HG02970 (cell line): ENCODE results near the gene PRKCE.

Experiments
- ATAC-seq: cut with Tn5 transposase; IDR thresholded peaks from one replicate; pipeline ENCODE4 v1.9.1; 2021; ENCODE audit warnings: mild to moderate bottlenecking, moderate library complexity, moderate number of reproducible peaks; ENCODE audit not compliant: unreplicated experiment, low FRiP score

Gene PRKCE

DNA sequence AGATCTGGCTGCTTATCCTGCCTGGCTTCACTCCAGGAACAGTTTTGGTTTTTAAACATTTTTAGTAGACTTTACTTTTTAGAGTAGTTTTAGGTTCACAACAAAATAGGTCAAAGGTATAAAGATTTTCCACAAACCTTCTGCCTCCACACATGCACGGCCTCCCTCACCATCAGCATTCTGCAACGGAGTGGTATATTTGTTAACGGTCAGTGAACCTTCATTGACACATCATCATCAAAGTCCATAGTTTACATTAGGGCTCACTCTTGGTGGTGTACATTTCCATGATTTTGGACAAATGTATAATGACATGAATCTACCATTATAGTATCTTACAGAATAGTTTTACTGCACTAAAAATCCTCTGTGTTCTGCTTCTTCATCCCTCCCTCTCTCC, 342.6 kb downstream of the PRKCE start:
- ATAC-seq = no peak

DNA sequence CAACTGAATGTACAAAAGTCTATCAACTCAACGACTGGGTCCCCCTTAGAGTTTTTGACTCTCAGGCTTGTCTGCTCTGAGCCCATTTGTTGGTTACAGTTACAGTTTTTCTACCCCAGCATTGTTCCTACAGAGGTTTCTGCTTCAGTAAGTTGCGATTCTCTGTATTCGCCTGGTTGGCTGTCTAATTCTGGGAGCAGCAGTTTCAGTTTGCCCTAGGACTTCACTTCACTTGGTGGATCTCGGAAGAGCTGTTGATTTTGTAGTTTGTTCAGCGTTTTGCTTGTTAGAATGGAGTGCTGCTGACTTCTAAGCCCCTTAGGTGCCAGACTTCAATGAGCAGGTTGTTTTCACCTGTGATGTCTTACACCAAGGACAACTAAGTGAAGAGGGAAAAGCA, 349.2 kb downstream of the PRKCE start:
- ATAC-seq = no peak

DNA sequence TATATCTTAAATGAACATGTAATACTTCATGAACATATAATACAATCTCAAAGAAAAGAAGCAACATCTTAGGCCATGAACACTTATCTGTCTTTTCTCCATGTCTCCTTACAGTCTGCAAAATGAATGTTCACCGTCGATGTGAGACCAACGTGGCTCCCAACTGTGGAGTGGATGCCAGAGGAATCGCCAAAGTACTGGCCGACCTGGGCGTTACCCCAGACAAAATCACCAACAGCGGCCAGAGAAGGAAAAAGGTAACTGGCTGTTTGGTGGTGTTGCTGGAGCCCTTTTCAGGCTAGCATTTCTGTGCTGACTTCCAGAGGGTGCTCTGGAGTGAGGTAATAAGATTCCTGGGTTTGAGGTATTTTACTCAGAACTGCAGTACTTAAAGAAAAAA, 349.8 kb downstream of the PRKCE start:
- ATAC-seq = no peak

DNA sequence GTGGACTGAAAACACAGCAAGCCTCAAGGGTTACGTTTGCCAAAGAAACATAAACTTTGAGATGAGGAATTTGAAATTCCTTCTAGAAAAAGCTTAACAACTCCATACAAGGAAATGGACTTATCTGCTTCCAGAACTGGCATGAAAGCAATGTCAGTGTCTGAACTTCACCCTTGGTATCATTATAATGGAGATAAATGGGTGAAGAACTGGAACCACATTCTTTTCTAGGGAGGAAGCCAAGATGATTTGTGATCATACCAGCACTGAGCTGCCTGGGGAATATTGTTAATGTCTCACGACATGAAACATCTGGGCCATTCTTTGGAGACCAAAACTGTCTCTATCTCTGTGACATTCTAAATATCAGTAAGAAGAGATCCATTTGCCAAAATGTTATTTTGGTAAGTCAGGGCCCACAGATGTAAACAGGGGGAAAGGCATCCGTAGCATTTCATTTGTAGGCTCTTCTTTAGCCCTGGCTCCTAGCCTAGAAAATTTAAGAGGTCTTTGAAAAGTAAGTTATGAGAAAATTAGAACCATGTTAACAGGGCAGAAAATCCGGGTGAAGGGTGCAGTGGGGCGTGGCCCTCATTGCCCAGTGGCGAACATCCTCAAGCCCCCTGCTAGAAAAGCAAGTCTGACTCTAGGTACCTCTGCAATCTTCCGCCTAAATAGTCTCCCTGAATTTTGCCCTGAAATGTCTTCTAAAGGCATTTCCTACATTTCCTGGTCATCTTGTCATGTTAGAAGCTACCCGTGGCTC, 350.4 kb downstream of the PRKCE start:
- ATAC-seq = no peak

DNA sequence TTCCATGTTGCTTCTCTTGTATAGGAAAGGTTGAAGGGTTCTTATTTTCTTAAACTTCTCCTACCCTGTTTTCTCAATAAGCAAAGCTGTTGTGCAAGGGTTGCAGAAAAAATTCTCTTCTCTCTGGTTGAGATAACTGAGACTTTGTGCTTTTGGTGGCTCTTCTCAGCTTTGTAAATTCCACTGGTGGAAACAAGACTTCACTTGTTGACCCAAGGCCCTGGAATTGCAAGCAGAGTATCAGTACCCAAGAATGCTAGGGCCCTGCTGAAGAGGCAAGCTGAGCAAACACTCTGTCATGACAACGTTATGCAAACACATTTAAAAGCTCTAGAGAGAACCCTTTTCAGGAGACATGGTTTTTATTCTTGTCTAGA, 351.0 kb downstream of the PRKCE start:
- no peak for ATAC-seq

DNA sequence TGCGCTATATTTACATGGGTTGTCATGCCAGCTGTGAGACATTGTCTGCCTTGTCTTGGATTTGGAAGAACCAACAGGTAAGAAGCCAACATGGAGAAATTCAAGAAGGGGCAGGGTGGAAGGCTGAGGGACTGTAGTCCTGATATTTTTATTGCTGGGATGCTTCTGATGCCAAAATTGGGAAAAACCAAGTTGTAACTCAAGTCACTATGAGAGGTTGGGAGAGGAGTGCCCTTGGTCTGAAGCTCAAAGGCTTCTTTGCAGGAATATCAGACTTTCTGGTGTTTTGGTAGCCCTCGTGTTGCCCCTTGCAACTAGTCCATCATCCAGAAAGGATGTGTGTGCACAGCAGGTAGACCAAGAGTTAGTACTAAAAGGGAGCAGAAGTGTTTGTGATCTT, 351.5 kb downstream of the PRKCE start:
- ATAC-seq = no peak

DNA sequence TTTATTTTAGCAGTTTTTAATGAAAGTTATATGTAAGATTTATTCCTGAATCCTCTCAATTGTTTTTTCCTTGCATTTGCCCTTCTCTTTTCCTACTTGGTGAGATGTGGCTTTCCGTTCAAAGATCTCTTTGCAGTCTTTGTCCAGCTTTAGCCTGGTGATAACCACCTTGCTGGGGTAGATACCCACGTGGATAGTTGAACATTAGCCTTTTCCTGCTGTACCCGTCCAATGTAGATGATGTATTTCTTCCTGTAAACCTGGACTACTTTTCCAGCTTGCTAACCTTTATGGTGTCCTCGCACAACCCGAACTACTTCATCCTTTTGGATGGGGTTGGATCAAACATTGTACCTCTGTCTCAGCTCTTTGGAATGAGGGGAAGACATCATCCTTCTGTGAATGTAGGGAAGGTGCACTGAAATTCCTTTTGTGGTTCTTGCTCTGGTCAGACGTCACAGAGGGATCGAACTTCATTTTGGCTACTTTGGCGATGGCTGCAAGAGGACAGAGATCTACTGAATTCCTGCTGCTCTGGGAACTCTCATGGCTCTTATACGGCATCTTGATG, 352.5 kb downstream of the PRKCE start:
- no peak for ATAC-seq

DNA sequence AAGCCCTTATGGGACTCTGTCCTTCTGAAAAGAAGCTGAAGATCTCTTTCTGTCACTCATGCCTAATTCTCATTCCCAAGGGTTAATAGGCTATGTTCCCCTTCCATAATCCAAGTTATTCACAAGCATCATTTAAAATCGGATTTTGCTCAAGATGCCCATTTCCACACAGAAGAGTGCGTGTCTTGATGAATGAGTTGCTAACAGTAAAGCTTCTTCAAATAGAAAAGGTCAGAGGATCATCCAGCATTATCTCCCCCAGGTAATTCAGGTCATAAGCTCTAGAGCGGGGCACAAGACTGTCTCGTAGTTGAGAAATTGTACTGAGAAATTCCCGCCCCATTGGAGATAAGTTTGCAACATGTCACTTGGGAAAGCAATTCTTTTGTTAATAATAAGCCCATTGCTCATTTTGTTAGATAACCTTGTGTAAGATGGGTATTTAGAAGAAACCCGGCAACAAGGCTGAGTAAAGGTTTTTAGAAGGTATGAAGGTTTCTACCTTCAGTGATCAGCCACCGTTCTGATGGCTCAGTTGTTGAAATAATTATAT, 355.1 kb downstream of the PRKCE start:
- ATAC-seq = no peak

DNA sequence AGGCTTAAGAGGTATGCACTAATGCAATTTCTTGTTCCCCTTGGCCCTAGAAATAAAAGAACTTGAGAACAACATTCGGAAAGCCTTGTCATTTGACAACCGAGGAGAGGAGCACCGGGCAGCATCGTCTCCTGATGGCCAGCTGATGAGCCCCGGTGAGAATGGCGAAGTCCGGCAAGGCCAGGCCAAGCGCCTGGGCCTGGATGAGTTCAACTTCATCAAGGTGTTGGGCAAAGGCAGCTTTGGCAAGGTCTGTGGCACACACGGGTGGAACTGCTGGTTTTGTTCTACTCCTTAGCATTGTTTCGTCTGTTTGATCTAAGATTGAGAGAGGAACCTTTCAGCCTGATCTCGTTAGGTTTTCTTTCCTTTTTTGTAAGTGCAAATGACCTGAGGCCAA, 355.9 kb downstream of the PRKCE start:
- no peak for ATAC-seq

DNA sequence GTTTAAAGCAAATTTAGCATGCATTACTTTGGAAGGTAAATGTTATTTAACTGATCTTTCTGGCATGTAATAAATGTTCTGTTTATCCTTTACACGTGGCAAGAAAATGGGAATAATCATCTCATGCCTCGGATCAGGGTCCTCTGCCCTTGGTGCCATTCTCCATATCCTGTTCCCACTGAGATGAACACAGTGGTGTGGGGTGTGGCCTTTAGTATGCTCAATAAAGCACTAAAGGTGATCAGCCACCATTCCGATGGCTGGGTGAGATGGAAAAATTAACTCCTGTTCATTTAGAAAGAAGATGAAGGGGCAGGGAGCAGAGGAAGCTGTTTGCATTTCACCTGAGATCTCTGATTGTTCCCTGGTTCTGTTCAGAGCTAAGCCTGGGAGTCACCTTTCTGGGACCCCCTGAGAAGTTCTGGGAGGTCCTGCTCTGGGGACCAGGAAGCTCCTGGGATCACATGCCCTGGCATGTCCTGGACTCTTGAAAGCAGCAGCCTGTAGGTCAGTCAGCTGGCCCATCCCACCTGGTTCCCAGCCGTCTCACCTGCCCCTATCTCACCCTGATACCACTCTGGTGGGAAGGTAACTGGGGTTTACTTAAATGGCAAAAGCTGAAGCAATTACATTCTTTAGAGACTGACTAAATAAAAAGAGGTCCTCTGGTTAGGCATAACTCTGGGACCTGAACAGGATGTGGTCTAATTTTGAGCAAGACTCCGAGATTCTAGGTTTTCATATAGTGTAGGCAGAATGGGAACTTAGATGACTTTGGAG, 356.8 kb downstream of the PRKCE start:
- no peak for ATAC-seq

DNA sequence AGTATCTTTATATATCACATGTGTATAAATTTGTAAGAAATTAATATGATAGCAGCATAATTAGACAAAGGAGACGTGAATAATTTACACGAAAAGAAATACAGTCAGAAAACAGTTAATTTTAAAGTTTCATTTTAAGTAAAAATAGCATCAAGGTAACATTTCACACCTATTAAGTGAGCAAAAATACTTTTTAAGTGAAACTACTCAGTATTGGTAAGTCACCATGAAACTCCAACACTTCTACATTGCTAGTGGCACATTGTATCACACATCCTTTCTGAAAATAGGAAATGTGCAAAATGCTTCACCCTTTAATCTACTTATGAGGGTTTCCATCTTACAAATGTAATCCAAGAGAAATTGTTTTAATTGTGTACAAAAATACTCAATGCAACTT, 357.8 kb downstream of the PRKCE start:
- no peak for ATAC-seq

DNA sequence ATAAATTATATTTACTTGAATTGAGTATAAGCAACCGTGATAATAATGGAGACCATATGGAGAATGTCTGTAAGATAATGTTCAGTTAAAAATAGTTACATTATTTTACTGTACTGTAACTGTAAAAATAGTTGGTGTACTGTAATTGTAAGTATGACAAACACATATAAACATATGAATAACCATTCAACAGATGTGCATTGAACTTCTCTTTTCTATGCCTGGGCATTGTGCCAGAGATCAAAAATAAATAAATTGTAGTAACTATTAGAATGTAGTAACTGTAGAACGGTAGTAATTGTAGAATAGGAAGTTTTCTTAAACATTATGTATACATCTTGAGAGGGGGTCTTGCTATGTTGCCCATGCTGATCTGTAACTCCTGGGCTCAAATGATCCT, 358.3 kb downstream of the PRKCE start:
- ATAC-seq = no peak

DNA sequence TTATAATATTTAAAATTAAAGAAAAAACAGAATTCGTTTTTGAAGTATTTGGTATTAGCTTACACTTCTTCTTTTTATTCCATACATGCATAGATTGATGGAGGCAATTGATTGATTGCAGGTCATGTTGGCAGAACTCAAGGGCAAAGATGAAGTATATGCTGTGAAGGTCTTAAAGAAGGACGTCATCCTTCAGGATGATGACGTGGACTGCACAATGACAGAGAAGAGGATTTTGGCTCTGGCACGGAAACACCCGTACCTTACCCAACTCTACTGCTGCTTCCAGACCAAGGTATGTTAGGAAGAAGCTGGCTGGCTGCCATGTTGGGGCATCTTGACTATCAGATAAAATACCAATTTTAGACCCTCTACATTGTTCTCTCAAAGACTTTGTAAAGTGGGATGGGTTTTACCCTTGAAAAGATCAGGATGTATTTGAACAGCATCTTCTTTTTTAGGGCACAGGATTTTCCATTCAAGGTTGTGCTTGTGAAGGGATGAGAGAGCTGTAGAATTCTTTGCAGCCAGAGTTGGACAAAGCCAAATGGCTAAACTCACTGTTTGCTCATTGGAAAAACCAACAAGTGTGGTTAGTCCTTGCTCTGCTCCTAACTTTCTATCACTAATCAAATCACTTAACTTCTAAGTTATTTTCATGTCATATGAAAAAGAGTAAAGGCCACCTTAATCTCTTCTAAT, 358.9 kb downstream of the PRKCE start:
- ATAC-seq = no peak

DNA sequence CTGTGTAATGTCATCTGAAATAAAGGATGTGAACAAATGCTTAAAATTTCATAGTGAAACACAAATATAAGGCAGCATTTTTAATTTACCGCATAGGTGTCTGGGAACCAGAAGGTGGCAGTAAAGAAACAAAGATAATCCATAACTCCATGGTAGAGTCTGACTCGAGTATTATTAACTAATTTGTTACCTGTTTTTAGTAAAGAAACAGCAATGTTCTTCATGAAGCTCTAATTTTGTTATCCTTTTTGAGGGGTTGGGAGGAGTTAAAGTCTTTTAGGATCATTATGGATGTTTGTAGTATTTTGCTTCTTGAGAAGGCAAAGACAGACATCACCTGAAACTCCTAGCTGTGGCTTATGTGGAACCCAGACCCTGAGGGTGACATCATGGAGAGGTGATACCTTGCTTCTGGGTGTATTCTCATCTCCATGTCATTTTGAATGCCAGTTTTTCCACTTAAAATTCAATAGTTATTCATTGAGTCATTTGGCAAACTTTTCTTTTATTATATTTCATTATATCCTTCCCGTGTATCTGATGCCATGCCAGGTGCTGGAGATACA, 359.5 kb downstream of the PRKCE start:
- no peak for ATAC-seq

DNA sequence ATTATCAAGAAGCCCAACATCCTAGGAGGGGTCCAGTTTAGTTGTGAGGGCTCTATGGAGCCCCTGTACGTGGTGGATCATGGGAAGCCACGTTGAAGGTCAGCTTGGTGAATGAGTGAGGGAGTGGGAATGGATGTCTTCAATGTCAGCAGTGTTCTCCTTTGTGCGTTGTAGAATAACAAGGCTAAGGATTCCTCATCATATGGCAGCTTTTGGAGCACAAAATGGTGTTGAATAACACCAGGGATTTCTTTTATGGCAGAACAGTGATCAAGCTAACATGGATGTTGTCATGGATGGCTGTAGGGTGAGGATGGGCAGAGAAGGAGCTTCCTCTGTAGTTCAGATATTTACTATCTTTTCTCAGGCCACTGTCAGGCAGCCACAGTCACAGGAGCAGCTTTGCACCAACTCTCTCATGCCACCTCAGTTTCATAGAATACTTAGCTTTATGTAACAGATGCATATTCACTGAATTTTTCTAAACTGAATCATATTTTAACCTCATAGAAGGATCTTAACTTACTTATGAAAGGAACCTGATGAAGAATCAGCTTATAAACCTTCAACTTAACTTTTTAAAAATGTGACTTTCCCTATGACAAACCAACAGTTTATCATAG, 361.3 kb downstream of the PRKCE start:
- ATAC-seq = no peak

DNA sequence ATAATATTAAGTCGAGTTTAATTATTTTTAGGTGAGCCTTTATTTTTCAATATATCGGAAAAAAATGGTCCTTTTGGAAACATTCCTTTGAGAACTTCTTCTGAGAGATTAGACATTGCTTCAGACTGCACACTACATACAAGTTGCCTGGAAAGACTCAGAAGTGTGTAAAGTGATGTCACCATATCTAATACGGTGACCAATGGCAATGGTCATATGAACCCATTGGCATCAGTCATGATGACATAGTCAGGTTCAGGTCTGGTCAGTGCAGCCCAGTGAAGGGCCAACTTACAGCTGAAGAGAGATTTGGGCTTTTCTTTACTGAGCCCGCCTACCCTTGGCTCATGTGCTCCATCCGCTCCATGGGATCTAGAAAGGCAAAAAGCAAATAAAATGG, 362.3 kb downstream of the PRKCE start:
- no peak for ATAC-seq

DNA sequence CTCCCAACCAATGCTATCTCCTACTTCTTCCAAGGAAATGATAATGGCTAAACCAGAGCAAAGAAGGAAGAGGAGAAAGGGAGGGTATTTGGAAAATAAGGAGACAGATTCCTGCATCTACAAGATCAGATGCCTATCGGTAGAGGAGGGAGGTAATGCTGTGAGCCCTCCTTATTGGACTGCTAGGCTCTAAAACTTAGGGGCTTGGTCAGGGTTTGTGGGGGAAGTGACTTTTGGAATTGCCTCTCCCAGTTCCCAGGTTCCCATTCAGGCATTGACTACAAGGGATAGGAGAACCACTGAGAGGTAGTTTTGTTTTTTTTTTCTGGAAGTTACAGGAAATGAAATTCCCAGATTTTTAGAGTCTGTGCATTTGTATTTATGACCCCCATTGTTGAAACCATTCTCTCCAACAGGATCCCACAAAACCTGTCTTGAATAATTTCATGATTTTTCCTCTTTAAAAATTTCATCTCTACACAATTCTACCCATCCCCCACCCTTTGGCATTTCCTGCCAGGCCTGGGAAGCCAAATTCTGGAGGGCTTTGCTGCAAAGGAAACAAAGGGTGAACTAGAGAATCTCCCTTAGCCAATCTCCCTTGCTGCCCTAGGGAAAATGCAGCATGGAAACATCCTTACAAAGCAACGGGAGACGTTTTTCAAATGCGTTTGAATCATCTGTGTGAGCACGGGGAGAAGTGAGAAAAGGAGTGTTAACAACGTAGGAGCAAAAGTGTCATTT, 363.6 kb downstream of the PRKCE start:
- no peak for ATAC-seq

DNA sequence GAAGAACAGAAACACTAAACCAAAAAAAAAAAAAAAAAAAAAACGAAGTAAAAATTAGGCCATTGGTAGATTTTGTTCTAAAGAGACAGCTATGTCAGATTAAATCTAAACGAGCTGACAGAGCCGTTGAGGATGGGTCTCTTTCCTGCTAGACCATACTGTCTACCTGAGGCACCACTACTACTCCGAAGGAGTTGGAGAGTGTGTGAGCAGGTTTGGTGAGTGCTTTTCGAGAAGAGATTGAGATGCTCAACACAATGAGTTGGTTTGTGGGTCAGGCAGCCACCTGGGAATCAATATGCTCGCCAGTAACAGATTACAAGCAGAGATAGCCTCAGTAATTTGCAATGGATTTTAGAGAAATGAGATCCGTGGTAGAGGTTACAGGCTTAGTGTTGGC, 364.2 kb downstream of the PRKCE start:
- ATAC-seq = no peak

DNA sequence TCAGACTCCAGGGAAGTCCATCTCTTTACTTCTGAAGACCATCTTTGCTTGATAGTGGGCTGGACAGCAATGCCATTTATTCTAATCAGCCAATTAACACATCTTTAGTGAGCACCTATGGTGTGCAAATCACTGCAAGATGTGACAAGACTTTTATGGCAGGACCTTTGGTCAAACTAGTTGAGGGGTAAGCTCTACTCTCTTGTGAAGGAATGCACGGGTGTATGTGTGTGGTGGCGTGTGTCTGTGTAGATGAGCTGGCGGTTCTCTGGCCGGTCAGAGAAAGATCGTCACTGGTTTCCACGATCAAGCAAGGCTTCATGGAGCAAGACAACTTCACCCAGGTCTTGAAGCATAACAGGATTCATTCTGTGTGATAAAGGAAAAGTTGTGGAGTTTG, 364.6 kb downstream of the PRKCE start:
- no peak for ATAC-seq
